Measurements from ENCODE around the gene ZDHHC9. TPM values are rescaled to one million over a fixed set of nuclear protein-coding genes. Genes with fewer than 3 reads are reported as not detected.

ZDHHC9 gene
- total RNA-seq, 1 experiment from 2014 or later: 60.8 TPM

GRCh38 chrX:129769467-129770154 lies 74.1 kb downstream of the ZDHHC9 start:
- no peaks in the 10 kb centered on the region for H3K4me1 Mint-ChIP-seq (ENCODE audit: low read depth, unreplicated experiment)
- H3K36me3 Mint-ChIP-seq (ENCODE audit: insufficient read depth, unreplicated experiment): no peaks in the 10 kb centered on the region
- DNase-seq: no peak
- no peaks in the 10 kb centered on the region for H3K9me3 Mint-ChIP-seq (ENCODE audit: low read depth, unreplicated experiment)
- CTCF ChIA-PET: no interaction called here
- no peak overlapping the region for H3K27ac Mint-ChIP-seq (ENCODE audit: unreplicated experiment)
- no peak for TF ChIP-seq CTCF (IDR thresholded peaks at IDR 0.05; ENCODE audit: unreplicated experiment)
- intact Hi-C loops (cut with micrococcal nuclease; ENCODE audit: unreplicated experiment): no loop called here
- BruUV-seq (replicated peaks): no TSS peak
- no peak overlapping the region for H3K4me3 Mint-ChIP-seq (ENCODE audit: low read depth, unreplicated experiment)
- no peaks in the 10 kb centered on the region for H3K27me3 Mint-ChIP-seq (ENCODE audit: unreplicated experiment)

GRCh38 chrX:129768586-129769466 lies 74.9 kb downstream of the ZDHHC9 start:
- CTCF ChIA-PET: no interaction called here
- no peaks in the 10 kb centered on the region for H3K27me3 Mint-ChIP-seq (ENCODE audit: unreplicated experiment)
- intact Hi-C loops (cut with micrococcal nuclease; ENCODE audit: unreplicated experiment): no loop called here
- DNase-seq: no peak
- no peaks in the 10 kb centered on the region for H3K4me1 Mint-ChIP-seq (ENCODE audit: low read depth, unreplicated experiment)
- BruUV-seq (replicated peaks): no TSS peak
- H3K36me3 Mint-ChIP-seq (ENCODE audit: insufficient read depth, unreplicated experiment): no peaks in the 10 kb centered on the region
- H3K27ac Mint-ChIP-seq (ENCODE audit: unreplicated experiment): no peak overlapping the region
- no peak for TF ChIP-seq CTCF (IDR thresholded peaks at IDR 0.05; ENCODE audit: unreplicated experiment)
- no peaks in the 10 kb centered on the region for H3K9me3 Mint-ChIP-seq (ENCODE audit: low read depth, unreplicated experiment)
- no peak overlapping the region for H3K4me3 Mint-ChIP-seq (ENCODE audit: low read depth, unreplicated experiment)

- no peak for DNase-seq
- no peaks in the 10 kb centered on the region for H3K36me3 Mint-ChIP-seq (ENCODE audit: insufficient read depth, unreplicated experiment)
- no peak overlapping the region for H3K4me3 Mint-ChIP-seq (ENCODE audit: low read depth, unreplicated experiment)
- CTCF ChIA-PET: no interaction called here
- H3K27me3 Mint-ChIP-seq (ENCODE audit: unreplicated experiment): no peaks in the 10 kb centered on the region
- intact Hi-C loops (cut with micrococcal nuclease; ENCODE audit: unreplicated experiment): no loop called here
- H3K9me3 Mint-ChIP-seq (ENCODE audit: low read depth, unreplicated experiment): no peaks in the 10 kb centered on the region
- no peak overlapping the region for H3K27ac Mint-ChIP-seq (ENCODE audit: unreplicated experiment)
- H3K4me1 Mint-ChIP-seq (ENCODE audit: low read depth, unreplicated experiment): no peaks in the 10 kb centered on the region
- TF ChIP-seq CTCF (IDR thresholded peaks at IDR 0.05; ENCODE audit: unreplicated experiment): no peak
- BruUV-seq (replicated peaks): no TSS peak
Observed at GRCh38 chrX:129768186-129768585, 75.5 kb downstream of the ZDHHC9 start.

- no TSS peak for BruUV-seq (replicated peaks)
Observed at GRCh38 chrX:129763666-129764065, 80.0 kb downstream of the ZDHHC9 start.

More at GRCh38 chrX:129763666-129764065, 80.0 kb downstream of the ZDHHC9 start:
- Mint-ChIP-seq H3K9me3 (ENCODE audit: low read depth, unreplicated experiment) (no peaks in the 10 kb centered on the region), H3K27ac (ENCODE audit: unreplicated experiment) (no peak overlapping the region), H3K4me3 (ENCODE audit: low read depth, unreplicated experiment) (no peak overlapping the region), H3K27me3 (ENCODE audit: unreplicated experiment) (no peaks in the 10 kb centered on the region), H3K36me3 (ENCODE audit: insufficient read depth, unreplicated experiment) (no peaks in the 10 kb centered on the region), H3K4me1 (ENCODE audit: low read depth, unreplicated experiment) (no peaks in the 10 kb centered on the region)
- CTCF ChIA-PET: interaction anchor here (0.6 kb wide), 1 partner anchor 25 kb away, joined by 3 read pairs; no protein-coding TSS in a partner anchor
- no peak for DNase-seq
- intact Hi-C loops (cut with micrococcal nuclease; ENCODE audit: unreplicated experiment): no loop called here
- TF ChIP-seq CTCF (IDR thresholded peaks at IDR 0.05; ENCODE audit: unreplicated experiment): no peak

Data from Calu3 (cell line).